Measurements from ENCODE around the gene KCTD20.

DNA sequence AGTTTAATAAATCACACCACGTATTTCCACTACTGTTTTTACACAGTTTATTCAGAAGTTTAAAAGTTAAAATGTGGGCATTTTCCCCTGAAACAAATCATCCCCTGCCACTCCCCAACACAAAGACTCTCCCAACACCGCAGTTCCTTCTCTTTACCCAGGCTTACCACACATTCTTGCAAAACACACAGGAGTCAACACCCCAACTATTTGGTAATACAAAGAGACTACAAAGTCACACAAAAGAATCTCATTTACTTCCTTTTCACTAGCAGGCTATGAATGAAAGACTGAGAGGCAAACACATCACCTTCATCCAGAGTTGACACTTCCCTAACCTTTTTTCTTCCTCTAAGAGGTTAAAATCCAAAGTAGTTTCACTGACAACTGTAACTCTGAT lies 51.1 kb downstream of the KCTD20 start:
- TF ChIP-seq, protein P1, sequence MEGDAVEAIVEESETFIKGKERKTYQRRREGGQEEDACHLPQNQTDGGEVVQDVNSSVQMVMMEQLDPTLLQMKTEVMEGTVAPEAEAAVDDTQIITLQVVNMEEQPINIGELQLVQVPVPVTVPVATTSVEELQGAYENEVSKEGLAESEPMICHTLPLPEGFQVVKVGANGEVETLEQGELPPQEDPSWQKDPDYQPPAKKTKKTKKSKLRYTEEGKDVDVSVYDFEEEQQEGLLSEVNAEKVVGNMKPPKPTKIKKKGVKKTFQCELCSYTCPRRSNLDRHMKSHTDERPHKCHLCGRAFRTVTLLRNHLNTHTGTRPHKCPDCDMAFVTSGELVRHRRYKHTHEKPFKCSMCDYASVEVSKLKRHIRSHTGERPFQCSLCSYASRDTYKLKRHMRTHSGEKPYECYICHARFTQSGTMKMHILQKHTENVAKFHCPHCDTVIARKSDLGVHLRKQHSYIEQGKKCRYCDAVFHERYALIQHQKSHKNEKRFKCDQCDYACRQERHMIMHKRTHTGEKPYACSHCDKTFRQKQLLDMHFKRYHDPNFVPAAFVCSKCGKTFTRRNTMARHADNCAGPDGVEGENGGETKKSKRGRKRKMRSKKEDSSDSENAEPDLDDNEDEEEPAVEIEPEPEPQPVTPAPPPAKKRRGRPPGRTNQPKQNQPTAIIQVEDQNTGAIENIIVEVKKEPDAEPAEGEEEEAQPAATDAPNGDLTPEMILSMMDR (IDR thresholded peaks at IDR 0.05 in 4 of 5, conservative IDR thresholded peaks at IDR 0.05 in 1 of 5): no peak
- TF ChIP-seq POLR2A (IDR thresholded peaks at IDR 0.05): no peak

Data from gastrocnemius medialis (tissue), 4 donors.